Measurements from ENCODE around the gene FBXO31. TPM values are rescaled to one million over a fixed set of nuclear protein-coding genes. Genes with fewer than 3 reads are reported as not detected.

Gene FBXO31
- total and polyA plus RNA-seq, 2 of the 13 experiments (the other 11 are each of a cell fraction or from before 2014, with no cell fraction given) = 92.4 to 101 TPM

- TF ChIP-seq ZBTB10 (CRISPR knock-in tag; IDR thresholded peaks at IDR 0.05; ENCODE audit: borderline replicate concordance) = peak; percentile 82; the same call in 1 of the 2 replicates
- TF ChIP-seq FOXC1 (CRISPR knock-in tag; IDR thresholded peaks at IDR 0.05; ENCODE audit: borderline replicate concordance) = peak; percentile 97
- TF ChIP-seq MTERF4 (CRISPR knock-in tag; IDR thresholded peaks at IDR 0.05) = peak; percentile 75; the same call in 1 of the 2 replicates
- TF ChIP-seq SKIL (CRISPR knock-in tag; IDR thresholded peaks at IDR 0.05; ENCODE audit: borderline replicate concordance) = peak; percentile 55; the same call in 1 of the 2 replicates
- TF ChIP-seq FOSL2 (CRISPR knock-in tag; IDR thresholded peaks at IDR 0.05) = peak; percentile 81
- no peak for TF ChIP-seq KAT2B (IDR thresholded peaks at IDR 0.05; ENCODE audit: borderline replicate concordance, low read depth, low read length)
- TF ChIP-seq ZBTB8A (CRISPR knock-in tag; IDR thresholded peaks at IDR 0.05; ENCODE audit: borderline replicate concordance, low read depth) = 0 out of 2 replicates have a peak, but pooled peaks have one; percentile 68
- TF ChIP-seq ZSCAN12 (CRISPR knock-in tag; IDR thresholded peaks at IDR 0.05) = peak; percentile 72; the same call in 1 of the 2 replicates
- TF ChIP-seq FOXO1 (CRISPR knock-in tag; IDR thresholded peaks at IDR 0.05) = peak; percentile 97
- peak; percentile 87 for TF ChIP-seq CAMTA2 (CRISPR knock-in tag; IDR thresholded peaks at IDR 0.05; ENCODE audit: borderline replicate concordance)
- no peak for TF ChIP-seq TBX3 (IDR thresholded peaks at IDR 0.05; ENCODE audit: borderline replicate concordance)
- TF ChIP-seq ZNF207 (IDR thresholded peaks at IDR 0.05; ENCODE audit: borderline replicate concordance) = no peak
- TF ChIP-seq ZFP36L1 (CRISPR knock-in tag; IDR thresholded peaks at IDR 0.05) = peak; percentile 62; the same call in 1 of the 2 replicates
- TF ChIP-seq ZKSCAN5 (CRISPR knock-in tag; IDR thresholded peaks at IDR 0.05) = no peak
- peak; percentile 50; the same call in 1 of the 2 replicates for TF ChIP-seq ZNF598 (CRISPR knock-in tag; IDR thresholded peaks at IDR 0.05; ENCODE audit: borderline replicate concordance)
- peak; percentile 96 for TF ChIP-seq DRAP1 (CRISPR knock-in tag; IDR thresholded peaks at IDR 0.05)
- TF ChIP-seq PPARG (CRISPR knock-in tag; conservative IDR thresholded peaks at IDR 0.05) = peak; percentile 74; the same call in 1 of the 2 replicates
- no peak; the same call in 1 of the 2 replicates for TF ChIP-seq MTF2 (CRISPR knock-in tag; IDR thresholded peaks at IDR 0.05; ENCODE audit: borderline replicate concordance)
- TF ChIP-seq KDM3A (CRISPR knock-in tag; IDR thresholded peaks at IDR 0.05; ENCODE audit: low read depth) = peak; percentile 89; the same call in 1 of the 2 replicates
- TF ChIP-seq ZNF510 (CRISPR knock-in tag; IDR thresholded peaks at IDR 0.05; ENCODE audit: low read depth) = no peak
- no peak for TF ChIP-seq HMG20B (CRISPR knock-in tag; conservative IDR thresholded peaks at IDR 0.05)
- 0 out of 2 replicates have a peak, but pooled peaks have one; percentile 34 for TF ChIP-seq FLYWCH1 (CRISPR knock-in tag; IDR thresholded peaks at IDR 0.05)
- TF ChIP-seq RXRB (CRISPR knock-in tag; IDR thresholded peaks at IDR 0.05; ENCODE audit: borderline replicate concordance) = peak; percentile 80
Measured at GRCh38 chr16:87391950-87392820, 8.6 kb upstream of the FBXO31 start, which contains the start of gene MAP1LC3B (continued).

Data from HepG2 (cell line).